Measurements from ENCODE around the gene MICAL3. TPM values are rescaled to one million over a fixed set of nuclear protein-coding genes. Genes with fewer than 3 reads are reported as not detected.

The MICAL3 gene
- total and polyA plus RNA-seq, 2 of the 8 experiments (the other 6 are each of a cell fraction or from before 2014, with no cell fraction given) = 8.3 to 41.8 TPM

GRCh38 chr22:17855572-17856290, 168.6 kb downstream of the MICAL3 start (continued):
- TF ChIP-seq CHD7 (IDR thresholded peaks at IDR 0.05; ENCODE audit: insufficient replicate concordance, low read length) = no peak
- no peak for TF ChIP-seq RNF2 (IDR thresholded peaks at IDR 0.05; ENCODE audit: borderline replicate concordance, low read depth, low read length, missing control alignments, poor library complexity, severe bottlenecking)
- TF ChIP-seq SUZ12 (IDR thresholded peaks at IDR 0.05; ENCODE audit: low read length) = no peak
- TF ChIP-seq SP4 (IDR thresholded peaks at IDR 0.05; ENCODE audit: low read length) = no peak
- TF ChIP-seq RFX5 (IDR thresholded peaks at IDR 0.05; ENCODE audit: borderline replicate concordance, low read depth, low read length) = no peak
- no peak for TF ChIP-seq ATF2 (IDR thresholded peaks at IDR 0.05; ENCODE audit: low read length)
- TF ChIP-seq MAFK (IDR thresholded peaks at IDR 0.05; ENCODE audit: low read depth, low read length) = no peak
- no peak for TF ChIP-seq BACH1 (IDR thresholded peaks at IDR 0.05; ENCODE audit: low read length)
